HG03066 (cell line): Measurements from ENCODE around the gene ADGRG4.
"Not testable (repeated sequence)": the region's sequence is repeated elsewhere in the genome, so short reads cannot be mapped to it uniquely, and the experiment has no call there.

ENCODE experiments used
- ATAC-seq: cut with Tn5 transposase; IDR thresholded peaks from one replicate; pipeline ENCODE4 v1.9.1; 2021; ENCODE audit warnings: low read depth; ENCODE audit not compliant: unreplicated experiment

The ADGRG4 gene

GRCh38 chrX:136376713-136377112 is 76.0 kb downstream of the ADGRG4 start:
- no peak for ATAC-seq

- ATAC-seq, result no peak
These were observed 79.4 kb downstream of the ADGRG4 start for GRCh38 chrX:136380010-136380769.

- ATAC-seq, result no peak
These were observed 85.4 kb downstream of the ADGRG4 start for GRCh38 chrX:136386173-136386572.

GRCh38 chrX:136386826-136387225 is 86.1 kb downstream of the ADGRG4 start:
- ATAC-seq, result no peak

- ATAC-seq, result no peak
These were observed 87.3 kb downstream of the ADGRG4 start for GRCh38 chrX:136387951-136388502.

GRCh38 chrX:136390921-136391320 is 90.2 kb downstream of the ADGRG4 start:
- no peak for ATAC-seq

GRCh38 chrX:136395271-136395670 is 94.5 kb downstream of the ADGRG4 start:
- no peak for ATAC-seq

GRCh38 chrX:136397001-136397400 is 96.2 kb downstream of the ADGRG4 start:
- no peak for ATAC-seq

GRCh38 chrX:136405126-136405525 is 104.4 kb downstream of the ADGRG4 start:
- no peak for ATAC-seq

GRCh38 chrX:136417806-136418205 is 117.0 kb downstream of the ADGRG4 start:
- no peak for ATAC-seq

GRCh38 chrX:136421338-136421737 is 120.6 kb downstream of the ADGRG4 start:
- no peak for ATAC-seq

- no peak for ATAC-seq
These were observed 123.0 kb downstream of the ADGRG4 start for GRCh38 chrX:136423724-136424123.

GRCh38 chrX:136425996-136426395 is 125.2 kb downstream of the ADGRG4 start:
- ATAC-seq, result no peak

GRCh38 chrX:136431625-136432024 is 130.9 kb downstream of the ADGRG4 start:
- no peak for ATAC-seq

- ATAC-seq, result no peak
These were observed 137.0 kb downstream of the ADGRG4 start for GRCh38 chrX:136437774-136438173.

- no peak for ATAC-seq
These were observed 137.4 kb downstream of the ADGRG4 start for GRCh38 chrX:136438192-136438591.

GRCh38 chrX:136445674-136446073 is 144.9 kb downstream of the ADGRG4 start:
- ATAC-seq, result not testable (repeated sequence)

GRCh38 chrX:136446208-136446607 is 145.4 kb downstream of the ADGRG4 start:
- ATAC-seq, result no peak

- ATAC-seq, result no peak
These were observed 146.5 kb downstream of the ADGRG4 start for GRCh38 chrX:136447308-136447707.

GRCh38 chrX:136447968-136448367 is 147.2 kb downstream of the ADGRG4 start:
- ATAC-seq, result no peak

GRCh38 chrX:136450050-136450830 is 149.5 kb downstream of the ADGRG4 start:
- no peak for ATAC-seq

GRCh38 chrX:136452614-136453013 is 151.9 kb downstream of the ADGRG4 start:
- ATAC-seq, result no peak
